T-helper 22 cell (primary cell): ENCODE data around the gene PWWP2B.
"Not testable (repeated sequence)": the region's sequence is repeated elsewhere in the genome, so short reads cannot be mapped to it uniquely, and the experiment has no call there.

Source experiments
- DNase-seq: peaks from one replicate; pipeline ENCODE4 v3.0.0-alpha.2; 2020; ENCODE audit warnings: low read depth

Gene PWWP2B

GRCh38 chr10:132363921-132364593 lies 32.9 kb upstream of the PWWP2B start:
- DNase-seq: no peak

GRCh38 chr10:132364594-132364970 lies 32.4 kb upstream of the PWWP2B start:
- DNase-seq: peak; percentile 14

GRCh38 chr10:132365102-132365501 lies 31.9 kb upstream of the PWWP2B start:
- DNase-seq: no peak

DNA sequence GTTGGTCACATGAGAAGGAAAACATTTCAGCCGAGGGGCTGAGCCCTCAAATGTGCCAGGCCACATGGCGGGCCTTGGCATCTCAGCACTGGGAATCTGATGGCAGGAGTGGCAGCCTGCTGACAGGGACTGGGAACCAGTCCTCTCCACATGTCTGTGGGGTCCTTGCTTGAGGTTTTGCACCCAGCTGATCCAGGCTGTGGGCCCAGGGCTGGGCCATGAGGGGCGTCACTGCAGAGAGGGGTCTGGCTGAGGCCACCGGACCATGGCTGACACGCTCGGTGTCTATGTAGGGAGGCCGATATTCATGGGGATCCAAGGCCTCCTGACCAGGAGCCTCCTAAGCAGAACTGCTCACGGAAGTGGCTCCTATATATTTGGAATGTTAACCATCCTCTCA lies 31.0 kb upstream of the PWWP2B start:
- DNase-seq: no peak

- no peak for DNase-seq
Observed at GRCh38 chr10:132366499-132366898, 30.5 kb upstream of the PWWP2B start.

DNA sequence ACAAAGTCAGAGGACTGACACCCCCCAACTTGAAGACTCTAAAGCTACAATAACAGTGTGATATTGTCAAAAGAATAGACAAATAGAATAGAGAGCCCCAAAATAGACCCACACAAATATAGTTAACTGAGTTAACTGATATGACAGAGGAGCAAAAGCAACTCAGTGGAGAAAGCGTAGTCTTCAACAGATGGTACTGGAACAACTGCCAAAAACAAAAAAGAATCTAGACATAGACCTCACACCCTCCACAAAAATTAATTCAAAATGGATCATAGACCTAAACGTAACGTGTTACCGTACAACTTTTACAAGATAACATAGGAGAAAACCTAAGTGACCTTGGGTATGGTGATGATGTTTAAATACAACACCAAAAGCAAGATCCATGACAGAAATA lies 28.6 kb upstream of the PWWP2B start:
- no peak for DNase-seq

GRCh38 chr10:132368881-132369635 lies 27.9 kb upstream of the PWWP2B start:
- no peak for DNase-seq

GRCh38 chr10:132369636-132370185 lies 27.3 kb upstream of the PWWP2B start:
- DNase-seq: no peak

- no peak for DNase-seq
Observed at GRCh38 chr10:132370426-132371340, 26.3 kb upstream of the PWWP2B start.

DNA sequence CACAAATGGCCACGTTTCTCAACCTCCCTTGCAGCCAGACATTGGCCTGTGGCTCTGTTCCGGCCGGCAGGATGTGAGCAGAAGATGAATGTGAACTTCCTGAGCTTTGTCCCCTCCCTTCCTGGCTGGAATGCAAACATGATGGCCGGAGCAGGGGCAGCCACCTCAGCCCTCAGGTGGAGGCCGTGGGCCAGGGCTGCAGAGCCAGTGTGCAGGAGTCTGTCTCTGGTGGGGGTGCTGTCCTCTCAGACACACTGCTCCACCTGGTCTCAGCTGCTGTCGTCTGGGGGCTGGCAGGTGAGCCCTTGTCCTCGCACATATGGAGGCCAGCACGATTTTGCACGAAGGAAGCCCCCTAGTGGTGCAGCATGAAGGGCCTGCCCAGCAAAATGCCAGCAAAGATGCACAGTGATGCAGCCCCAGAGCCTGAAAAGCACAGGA lies 25.3 kb upstream of the PWWP2B start:
- DNase-seq: no peak

DNA sequence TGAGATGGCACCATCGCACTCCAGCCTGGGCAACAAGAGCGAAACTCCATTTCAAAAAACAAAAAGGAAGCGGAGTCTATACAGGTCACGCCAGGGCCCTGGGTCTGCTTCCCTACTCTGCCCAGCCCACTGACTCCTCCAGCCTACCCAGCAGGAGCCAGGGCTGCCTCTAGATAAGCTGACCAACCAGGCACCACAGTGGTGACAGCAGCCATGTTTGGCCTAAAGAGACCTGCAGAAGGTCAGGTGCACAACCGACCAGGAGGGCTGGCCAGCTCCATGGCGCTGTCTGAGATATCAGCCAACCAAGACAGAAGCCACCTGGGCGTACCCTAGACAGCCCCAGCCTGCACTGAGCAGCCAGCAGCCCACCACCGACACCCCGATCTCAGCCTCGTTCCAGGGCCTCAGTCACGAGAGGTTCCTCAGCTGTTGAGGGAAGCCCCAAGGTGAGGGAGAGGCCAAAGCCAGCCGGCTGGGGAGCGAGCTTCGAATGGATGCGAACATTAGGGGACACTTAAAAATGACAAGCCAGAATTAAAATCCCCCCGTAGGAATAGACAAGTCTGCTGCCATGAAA lies 24.4 kb upstream of the PWWP2B start:
- no peak for DNase-seq

- no peak for DNase-seq
Observed at GRCh38 chr10:132373241-132373955, 23.6 kb upstream of the PWWP2B start.

GRCh38 chr10:132374176-132374575 lies 22.8 kb upstream of the PWWP2B start:
- DNase-seq: no peak

DNA sequence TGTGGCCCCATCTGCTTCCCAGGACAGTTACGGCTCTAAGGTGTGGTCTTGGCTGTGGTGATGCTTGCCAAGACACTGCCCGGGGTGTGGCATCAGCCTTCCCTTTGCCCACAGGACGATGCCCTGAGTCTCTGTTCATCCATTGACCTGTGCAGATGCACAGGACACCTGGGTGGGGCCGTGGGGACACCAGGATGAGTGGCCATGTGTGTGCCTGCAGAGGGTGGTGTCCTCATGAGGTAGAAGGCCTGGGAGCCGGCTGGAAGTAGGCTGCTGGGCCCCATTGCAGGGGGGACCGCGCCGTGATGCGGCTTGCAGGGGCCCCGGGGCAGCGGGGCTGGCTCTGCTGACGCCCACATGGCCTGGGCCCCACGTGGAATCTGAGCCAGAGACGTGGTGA lies 22.4 kb upstream of the PWWP2B start:
- DNase-seq: no peak

GRCh38 chr10:132375116-132375794 lies 21.7 kb upstream of the PWWP2B start:
- no peak for DNase-seq

- no peak for DNase-seq
Observed at GRCh38 chr10:132375795-132376297, 21.2 kb upstream of the PWWP2B start.

- DNase-seq: no peak
Observed at GRCh38 chr10:132376394-132376851, 20.6 kb upstream of the PWWP2B start.

GRCh38 chr10:132377326-132377725 lies 19.7 kb upstream of the PWWP2B start:
- no peak for DNase-seq

DNA sequence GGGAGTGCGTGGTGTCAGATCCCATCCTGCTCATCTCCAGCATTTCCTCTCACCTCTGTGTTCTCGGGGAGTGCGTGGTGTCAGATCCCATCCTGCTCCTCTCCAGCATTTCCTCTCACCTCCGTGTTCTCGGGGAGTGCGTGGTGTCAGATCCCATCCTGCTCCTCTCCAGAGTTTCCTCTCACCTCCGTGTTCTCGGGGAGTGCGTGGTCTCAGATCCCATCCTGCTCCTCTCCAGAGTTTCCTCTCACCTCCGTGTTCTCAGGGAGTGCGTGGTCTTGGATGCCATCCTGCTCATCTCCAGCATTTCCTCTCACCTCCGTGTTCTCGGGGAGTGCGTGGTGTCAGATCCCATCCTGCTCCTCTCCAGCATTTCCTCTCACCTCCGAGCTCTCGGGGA lies 18.0 kb upstream of the PWWP2B start:
- DNase-seq: not testable (repeated sequence)

GRCh38 chr10:132380986-132381385 lies 16.0 kb upstream of the PWWP2B start:
- not testable (repeated sequence) for DNase-seq
